OCI-LY7 (cell line): ENCODE measurements around the gene NAALAD2.

ENCODE experiments used
- CTCF ChIP-seq: fragments of 200-600 bp; sonication (generic); conservative IDR thresholded peaks from 2 replicates; pipeline ENCODE4 v1.5.1; 2014; ENCODE audit warnings: mild to moderate bottlenecking, antibody characterized with exemption, low read length, moderate library complexity, mixed read lengths
- EZH2phosphoT487 ChIP-seq: fragments of 200-600 bp; sonication (generic); IDR thresholded peaks from 2 replicates; pipeline ENCODE4 v1.6.1; 2018; ENCODE audit warnings: low read depth, borderline replicate concordance, mild to moderate bottlenecking, mixed run types, antibody characterized with exemption, low read length, moderate library complexity, mixed read lengths

GRCh38 chr11:90100431-90100830, 34.0 kb upstream of the NAALAD2 start:
- TF ChIP-seq CTCF (no peak), EZH2phosphoT487 (no peak)
